ENCODE results near the gene UBN1.

- TF ChIP-seq CTCF (IDR thresholded peaks at IDR 0.05) (no peak), POLR2AphosphoS5 (IDR thresholded peaks at IDR 0.05; ENCODE audit: low read depth, low read length) (no peak), TCF7L2 (IDR thresholded peaks at IDR 0.05; ENCODE audit: low read depth, low read length) (no peak)
Observed at GRCh38 chr16:4900750-4901149, 53.5 kb downstream of the UBN1 start.
